Natural killer cell (primary cell): ENCODE data around the gene ARPP21. TPM values are rescaled to one million over a fixed set of nuclear protein-coding genes. Genes with fewer than 3 reads are reported as not detected.

Experiments used
- ATAC-seq, 3 donors: fragments of 150-1000 bp in 2 of 3; fragments of 200-7000 bp in 1 of 3; cut with Tn5 transposase; 1 replicate in 1 of 3; 2 replicates in 2 of 3; pipeline ENCODE4 v1.10.0; 2021; ENCODE audit warnings: mild to moderate bottlenecking in 2 of 3, moderate library complexity in 2 of 3
- DNase-seq, 2 donors: peaks; one replicate each; pipeline versions ENCODE4 v3.0.0 to v3.0.0-alpha.2; 2013 to 2021; ENCODE audit warnings: mixed read lengths in 1 of 2
- H3K27ac ChIP-seq: one replicate; pipeline ENCODE4 v1.5.1; 2013; ENCODE audit warnings: mild to moderate bottlenecking, low read length
- H3K27me3 ChIP-seq: one replicate; pipeline ENCODE4 v1.6.1; 2013; ENCODE audit warnings: low read length; ENCODE audit not compliant: control insufficient read depth, insufficient read depth
- H3K36me3 ChIP-seq: one replicate; pipeline ENCODE4 v1.6.1; 2013; ENCODE audit warnings: low read length; ENCODE audit not compliant: control insufficient read depth, insufficient read depth
- H3K4me1 ChIP-seq: one replicate; pipeline ENCODE4 v1.6.1; 2013; ENCODE audit warnings: low read length; ENCODE audit not compliant: control insufficient read depth, insufficient read depth
- H3K4me3 ChIP-seq: one replicate; pipeline ENCODE4 v1.5.1; 2013; ENCODE audit warnings: low read length
- H3K9me3 ChIP-seq: one replicate; pipeline ENCODE4 v1.6.1; 2013; ENCODE audit warnings: low read length; ENCODE audit not compliant: control insufficient read depth, insufficient read depth
- H3K27ac Mint-ChIP-seq, 2 donors: one replicate each; pipeline ENCODE4 v1.8.0; 2022; ENCODE audit warnings: mild to moderate bottlenecking in 2 of 2, mixed read lengths in 2 of 2, moderate library complexity in 1 of 2
- H3K27me3 Mint-ChIP-seq, 2 donors: one replicate each; pipeline ENCODE4 v1.8.0; 2022; ENCODE audit warnings: low read depth in 2 of 2, mixed read lengths in 2 of 2
- H3K36me3 Mint-ChIP-seq: one replicate; pipeline ENCODE4 v1.8.0; 2022; ENCODE audit warnings: mixed read lengths
- H3K4me1 Mint-ChIP-seq, 2 donors: one replicate each; pipeline ENCODE4 v1.8.0; 2022; ENCODE audit warnings: mixed read lengths in 2 of 2
- H3K4me3 Mint-ChIP-seq: one replicate; pipeline ENCODE4 v1.8.0; 2022; ENCODE audit warnings: mild to moderate bottlenecking, moderate library complexity, mixed read lengths
- H3K9me3 Mint-ChIP-seq, 2 donors: one replicate each; pipeline ENCODE4 v1.8.0; 2022; ENCODE audit warnings: mixed read lengths in 2 of 2
- WGBS: methylation state at CpG from one replicate; pipeline ENCODE4 v1.1.7; 2013; ENCODE audit warnings: missing lambda C conversion rate; ENCODE audit not compliant: insufficient coverage; 5-methylcytosine and 5-hydroxymethylcytosine counted together
- intact Hi-C: fragments of 100-400 bp; cut with micrococcal nuclease; formaldehyde crosslinking; loops from one replicate; pipeline ENCODE4 v1.14.2; 2022
- total RNA-seq, 4 donors: library from RNA; stranded (reverse); fragments of 120-200 nt in 1 of 4; gene quantifications; one replicate each; pipeline versions ENCODE4 v1.2.3 to v1.2.4, GENCODE V29; 2013 to 2022
- TF ChIP-seq, protein P1 (sequence below): fragments of 200-600 bp; IDR thresholded peaks from one replicate; pipeline ENCODE4 v1.8.0; 2022; ENCODE audit warnings: antibody characterized with exemption

ARPP21 gene
- total RNA-seq, 3 donors from 2014 or later (not counting 1 experiment from before 2014, with no cell fraction given), result not detected

DNA sequence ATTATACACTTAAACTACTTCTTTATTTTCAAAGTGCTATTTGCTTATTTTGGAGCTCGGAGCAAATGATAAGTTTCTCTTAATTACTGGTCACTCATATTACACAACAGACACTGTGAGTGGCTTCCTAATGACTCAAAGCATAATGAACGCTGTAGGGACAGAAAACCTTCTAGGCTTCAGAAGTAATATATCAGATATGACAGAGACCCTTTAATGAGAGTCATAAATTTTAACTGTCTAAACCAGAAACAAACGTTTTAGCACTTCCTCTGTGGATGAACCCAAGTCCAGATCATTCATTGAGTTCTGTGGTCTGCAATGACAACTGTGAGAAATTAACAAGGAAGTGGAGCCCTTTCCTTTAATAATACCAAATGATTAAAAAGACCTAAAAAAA, 66.6 kb downstream of the ARPP21 start:
- no peak overlapping the region for H3K27ac Mint-ChIP-seq
- H3K9me3 ChIP-seq, result no peaks in the 10 kb centered on the region

DNA sequence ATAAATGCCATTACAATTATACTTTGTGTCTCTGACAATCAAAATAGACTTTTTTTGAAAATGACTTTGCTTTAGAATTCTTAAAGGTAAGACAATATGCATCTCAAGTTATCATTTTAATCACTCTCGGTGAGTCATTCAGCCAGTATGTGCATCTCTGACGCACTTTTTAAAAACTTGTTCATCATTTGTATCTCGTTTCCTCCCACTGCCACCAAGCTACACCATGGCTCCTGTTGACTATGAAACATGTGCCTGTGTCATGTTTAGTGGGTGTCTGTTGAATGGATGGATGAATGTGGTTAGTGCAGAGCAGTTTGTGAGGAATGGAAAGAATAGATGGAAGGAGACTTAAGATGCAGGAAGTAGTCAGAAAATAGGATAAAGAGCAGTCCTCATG, 68.6 kb downstream of the ARPP21 start:
- no peaks in the 10 kb centered on the region for H3K27me3 ChIP-seq
- TF ChIP-seq, protein P1, sequence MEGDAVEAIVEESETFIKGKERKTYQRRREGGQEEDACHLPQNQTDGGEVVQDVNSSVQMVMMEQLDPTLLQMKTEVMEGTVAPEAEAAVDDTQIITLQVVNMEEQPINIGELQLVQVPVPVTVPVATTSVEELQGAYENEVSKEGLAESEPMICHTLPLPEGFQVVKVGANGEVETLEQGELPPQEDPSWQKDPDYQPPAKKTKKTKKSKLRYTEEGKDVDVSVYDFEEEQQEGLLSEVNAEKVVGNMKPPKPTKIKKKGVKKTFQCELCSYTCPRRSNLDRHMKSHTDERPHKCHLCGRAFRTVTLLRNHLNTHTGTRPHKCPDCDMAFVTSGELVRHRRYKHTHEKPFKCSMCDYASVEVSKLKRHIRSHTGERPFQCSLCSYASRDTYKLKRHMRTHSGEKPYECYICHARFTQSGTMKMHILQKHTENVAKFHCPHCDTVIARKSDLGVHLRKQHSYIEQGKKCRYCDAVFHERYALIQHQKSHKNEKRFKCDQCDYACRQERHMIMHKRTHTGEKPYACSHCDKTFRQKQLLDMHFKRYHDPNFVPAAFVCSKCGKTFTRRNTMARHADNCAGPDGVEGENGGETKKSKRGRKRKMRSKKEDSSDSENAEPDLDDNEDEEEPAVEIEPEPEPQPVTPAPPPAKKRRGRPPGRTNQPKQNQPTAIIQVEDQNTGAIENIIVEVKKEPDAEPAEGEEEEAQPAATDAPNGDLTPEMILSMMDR, result no peak
- H3K27ac ChIP-seq, result no peak overlapping the region
- H3K4me3 ChIP-seq, result no peak overlapping the region
- DNase-seq (no peak), ATAC-seq (no peak)
- H3K9me3 ChIP-seq, result no peaks in the 10 kb centered on the region
- no peaks in the 10 kb centered on the region for H3K4me1 ChIP-seq
- Mint-ChIP-seq H3K36me3 (no peaks in the 10 kb centered on the region), H3K4me3 (no peak overlapping the region), H3K27me3 (no peaks in the 10 kb centered on the region), H3K4me1 (no peaks in the 10 kb centered on the region), H3K27ac (no peak overlapping the region), H3K9me3 (peaks cover 3 to 5% of the 10 kb centered on the region in 2 donors)
- 90% methylated on average over 3 of the region's 3 CpGs for WGBS
- H3K36me3 ChIP-seq, result no peaks in the 10 kb centered on the region
- intact Hi-C loops, result no loop called here

More for the DNA sequence above, 66.6 kb downstream of the ARPP21 start:
- no peak overlapping the region for H3K4me3 Mint-ChIP-seq
- ATAC-seq, result no peak
- 40% methylated on average over 3 of the region's 3 CpGs for WGBS
- no peaks in the 10 kb centered on the region for H3K4me1 Mint-ChIP-seq
- no peaks in the 10 kb centered on the region for H3K36me3 Mint-ChIP-seq
- Histone ChIP-seq H3K4me3 (no peak overlapping the region), H3K4me1 (no peaks in the 10 kb centered on the region), H3K36me3 (no peaks in the 10 kb centered on the region), H3K27me3 (no peaks in the 10 kb centered on the region), H3K27ac (no peak overlapping the region)
- TF ChIP-seq, protein P1, result no peak
- peaks cover 0 to 2% of the 10 kb centered on the region in 2 donors for H3K9me3 Mint-ChIP-seq
- intact Hi-C loops, result no loop called here
- no peak for DNase-seq
- no peaks in the 10 kb centered on the region for H3K27me3 Mint-ChIP-seq

DNA sequence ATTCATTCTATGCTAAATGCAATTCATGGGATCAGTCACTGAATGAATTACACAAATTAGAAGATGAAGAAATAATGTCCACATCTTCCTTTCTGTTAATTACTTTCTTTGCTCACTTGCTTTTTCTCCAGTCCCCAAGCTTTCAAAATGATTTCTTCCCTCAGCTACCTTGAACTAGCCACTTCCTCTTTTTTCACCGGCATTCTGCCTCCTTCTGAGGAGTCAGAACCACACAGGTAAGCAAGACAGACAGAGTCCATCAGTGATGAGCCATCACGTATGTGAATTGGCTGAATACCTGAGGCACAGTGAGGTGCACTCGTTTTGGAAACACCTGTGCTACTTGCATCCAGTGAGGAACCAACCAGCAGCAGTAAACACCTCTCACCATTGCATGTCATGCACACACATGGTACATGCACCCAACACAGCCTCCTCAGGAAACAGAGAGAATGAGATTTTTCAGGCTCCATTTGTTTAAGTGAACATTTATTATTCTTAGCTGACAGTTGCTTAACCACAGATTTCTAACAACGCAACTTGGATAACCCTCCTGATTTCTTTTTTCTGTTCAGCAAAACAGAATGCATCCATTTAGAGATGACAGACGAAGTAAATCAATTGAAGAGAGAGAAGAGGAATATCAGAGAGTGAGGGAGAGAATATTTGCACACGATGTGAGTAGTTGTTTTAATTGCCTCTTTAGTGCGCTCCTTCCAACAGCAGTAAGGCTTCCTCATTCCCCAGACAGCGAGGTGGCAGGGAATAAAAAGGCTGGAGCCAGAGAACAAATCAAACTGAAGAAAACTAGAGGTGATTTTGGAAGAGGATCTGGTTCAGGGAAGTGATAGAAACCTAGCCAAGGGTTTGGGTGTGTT, 69.3 kb downstream of the ARPP21 start:
- no peaks in the 10 kb centered on the region for H3K36me3 Mint-ChIP-seq
- 40% methylated on average over 7 of the region's 8 CpGs for WGBS
- TF ChIP-seq, protein P1, result no peak
- no peaks in the 10 kb centered on the region for H3K4me1 Mint-ChIP-seq
- no peak overlapping the region for H3K27ac ChIP-seq
- H3K4me3 ChIP-seq, result no peak overlapping the region
- H3K27me3 Mint-ChIP-seq, result no peaks in the 10 kb centered on the region
- H3K4me1 ChIP-seq, result no peaks in the 10 kb centered on the region
- H3K9me3 ChIP-seq, result no peaks in the 10 kb centered on the region
- DNase-seq (no peak), ATAC-seq (no peak)
- H3K27ac Mint-ChIP-seq, result no peak overlapping the region
- no peak overlapping the region for H3K4me3 Mint-ChIP-seq
- peaks cover 3 to 5% of the 10 kb centered on the region in 2 donors for H3K9me3 Mint-ChIP-seq
- H3K27me3 ChIP-seq, result no peaks in the 10 kb centered on the region
- no peaks in the 10 kb centered on the region for H3K36me3 ChIP-seq
- intact Hi-C loops, result no loop called here
